Stimulated activated CD4-positive, alpha-beta T cell treated with anti-CD3 and anti-CD28 coated beads, Interleukin-4, amount 100 ng/mL, for 1 hour (primary cell): Measurements from ENCODE around the gene KDM4C.

Experiments
- DNase-seq: peaks from one replicate; pipeline ENCODE4 v3.0.0-alpha.2; 2020

Gene KDM4C

DNA sequence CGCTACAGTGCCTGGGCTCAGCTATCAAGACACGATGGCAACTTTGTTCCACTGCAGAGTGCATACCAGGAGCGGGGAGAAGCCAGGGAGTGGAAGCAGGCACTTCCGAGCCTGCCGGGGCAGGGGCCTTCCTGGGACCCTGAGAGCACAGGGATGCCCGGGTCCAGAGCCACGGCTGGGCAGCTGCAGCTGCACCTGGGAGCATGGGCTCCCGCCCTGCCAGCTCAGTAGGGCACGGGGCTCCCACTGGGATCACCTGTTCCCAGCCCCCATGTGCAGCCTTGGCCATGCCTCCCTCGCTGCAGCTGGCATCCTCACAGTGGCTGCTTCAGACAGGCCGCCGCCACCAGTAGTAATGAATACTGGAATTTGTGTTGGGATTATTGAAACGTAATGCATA, 391.5 kb downstream of the KDM4C start:
- DNase-seq, result no peak

DNA sequence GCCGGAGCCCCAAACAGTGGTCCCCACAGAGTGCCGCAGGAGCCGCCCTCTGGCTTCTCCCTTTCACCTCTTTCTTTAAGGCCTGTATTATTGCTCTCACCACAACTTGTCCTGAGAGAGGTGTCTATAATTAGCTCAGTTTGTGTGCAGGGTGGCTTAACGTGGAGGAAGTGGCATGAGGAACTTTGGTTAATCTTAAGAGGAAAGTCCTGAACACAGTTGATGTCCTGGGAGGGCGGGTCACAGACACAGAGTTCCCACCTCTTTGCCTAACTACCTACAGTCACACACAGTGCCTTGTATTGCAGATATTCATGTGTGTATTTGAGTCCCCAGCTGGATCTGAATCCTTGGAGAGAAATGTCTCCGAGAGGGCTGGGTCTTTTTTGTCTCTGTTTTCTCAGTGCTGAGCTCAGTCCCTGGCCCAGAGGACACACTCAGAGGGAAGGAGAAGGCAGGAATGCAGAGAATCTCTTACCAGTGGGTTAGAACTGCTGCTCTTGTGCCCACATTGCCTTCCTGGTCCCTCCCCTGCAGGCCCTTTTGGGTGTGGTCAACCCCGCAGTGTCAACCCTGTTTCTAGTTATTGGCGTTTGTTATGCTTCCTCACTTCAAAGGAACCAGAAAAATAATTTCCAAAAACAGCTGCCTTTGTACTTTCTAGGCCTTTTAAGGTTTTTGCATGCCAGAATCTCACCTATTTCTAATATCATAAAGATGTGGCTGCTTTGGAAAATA, 392.5 kb downstream of the KDM4C start:
- no peak for DNase-seq

DNA sequence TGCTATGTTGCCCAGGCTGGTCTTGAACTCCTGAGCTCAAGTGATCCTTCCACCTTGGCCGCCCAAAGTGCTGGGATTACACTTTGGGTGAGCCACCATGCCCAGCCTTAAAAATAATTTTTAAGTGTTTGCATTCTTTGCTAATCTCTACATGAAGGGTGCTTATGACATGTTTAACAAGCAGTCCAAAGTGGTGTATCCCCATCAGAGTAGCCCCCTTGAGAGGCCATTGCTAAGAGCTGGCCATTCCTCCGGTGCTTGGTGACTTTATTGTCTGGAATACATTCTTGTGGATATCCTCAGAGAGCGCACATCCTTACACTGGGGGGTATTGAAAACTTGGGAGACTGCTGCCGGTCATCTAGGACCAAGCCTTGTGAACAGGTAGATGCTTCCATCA, 395.4 kb downstream of the KDM4C start:
- no peak for DNase-seq

DNA sequence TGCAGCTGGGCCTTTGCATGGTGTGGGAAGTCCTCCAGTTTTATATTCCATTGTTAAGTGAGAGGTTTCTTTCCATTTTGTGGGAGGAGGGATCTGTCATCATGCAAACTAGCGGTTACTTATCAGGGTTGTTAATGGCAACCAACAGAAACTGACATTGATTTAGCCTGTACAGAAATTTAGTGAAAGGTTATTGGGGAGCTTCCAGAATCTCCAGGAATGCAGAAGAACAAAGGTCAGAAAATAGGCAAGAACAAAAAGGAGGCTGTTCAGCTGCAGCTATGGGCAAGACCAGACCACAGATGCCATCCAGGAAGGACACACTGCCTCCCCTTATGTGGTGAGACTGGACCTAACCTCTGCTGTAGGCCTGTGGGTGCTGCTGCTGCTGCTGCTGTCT, 395.8 kb downstream of the KDM4C start:
- DNase-seq, result no peak

DNA sequence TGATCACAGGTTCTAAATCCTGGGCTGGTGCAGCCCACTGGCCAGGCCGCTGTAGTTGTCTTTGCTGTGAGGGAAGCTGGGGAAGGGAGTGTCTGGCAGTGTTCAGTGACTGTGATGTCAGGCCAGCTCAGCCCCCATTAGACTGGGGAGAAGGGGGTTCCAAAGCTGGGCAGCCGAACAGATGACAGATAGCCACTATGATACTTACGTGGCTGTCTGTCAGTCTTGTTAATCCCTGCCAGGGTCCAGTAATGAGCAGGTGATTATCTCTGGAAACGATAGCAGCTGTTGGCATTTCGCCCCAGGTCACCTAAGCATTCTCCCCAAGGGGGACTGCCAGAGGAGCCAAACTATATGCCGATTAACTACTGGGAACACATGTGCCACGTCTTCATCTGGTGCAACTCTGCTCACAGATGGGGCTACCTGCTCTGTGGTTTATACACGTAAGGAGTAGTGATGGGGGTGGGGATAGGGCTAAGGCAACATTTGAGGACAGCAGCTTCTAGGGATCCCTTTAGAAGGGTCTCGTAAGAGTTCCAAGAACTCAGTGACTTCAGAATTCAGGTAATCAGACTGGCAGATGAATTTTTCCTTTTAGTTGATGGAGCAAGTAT, 396.3 kb downstream of the KDM4C start:
- no peak for DNase-seq

DNA sequence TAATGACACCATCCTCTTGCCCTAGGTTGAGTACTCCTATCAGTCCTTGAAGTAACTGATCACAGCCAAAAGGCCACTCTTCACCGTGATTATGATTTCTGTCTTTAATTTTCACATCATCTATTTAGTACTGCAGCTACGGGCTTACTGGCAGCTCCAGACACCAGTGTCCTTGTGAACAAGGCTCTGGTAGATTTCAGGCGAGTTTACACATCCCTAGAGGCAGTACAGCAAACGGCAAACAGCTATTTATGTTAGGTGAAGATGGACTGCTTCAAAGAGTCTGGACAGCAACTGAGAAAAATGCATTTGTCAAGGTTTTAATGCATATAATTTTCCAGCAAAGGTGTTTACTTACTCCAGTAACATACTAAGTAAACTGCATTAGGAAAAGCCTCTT, 396.9 kb downstream of the KDM4C start:
- DNase-seq, result no peak

DNA sequence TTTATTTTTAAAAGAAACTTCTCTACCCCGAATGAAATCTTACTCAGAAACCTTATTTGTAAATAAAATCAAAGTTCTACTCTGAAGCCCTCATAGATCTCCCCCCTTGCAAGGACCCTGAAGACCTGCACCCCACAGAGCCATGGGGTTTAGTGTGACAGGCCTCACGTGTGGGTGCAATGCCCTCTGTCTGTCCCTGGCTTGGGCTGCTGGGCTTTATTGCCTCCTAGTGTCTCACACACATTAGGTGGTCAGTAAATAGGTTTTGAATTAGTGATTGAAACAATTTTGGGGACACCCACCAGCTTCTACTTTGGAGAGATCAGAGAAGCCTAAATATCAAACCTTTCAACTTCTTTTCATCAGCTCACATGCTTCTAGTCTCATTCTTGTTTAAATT, 403.7 kb downstream of the KDM4C start:
- no peak for DNase-seq

DNA sequence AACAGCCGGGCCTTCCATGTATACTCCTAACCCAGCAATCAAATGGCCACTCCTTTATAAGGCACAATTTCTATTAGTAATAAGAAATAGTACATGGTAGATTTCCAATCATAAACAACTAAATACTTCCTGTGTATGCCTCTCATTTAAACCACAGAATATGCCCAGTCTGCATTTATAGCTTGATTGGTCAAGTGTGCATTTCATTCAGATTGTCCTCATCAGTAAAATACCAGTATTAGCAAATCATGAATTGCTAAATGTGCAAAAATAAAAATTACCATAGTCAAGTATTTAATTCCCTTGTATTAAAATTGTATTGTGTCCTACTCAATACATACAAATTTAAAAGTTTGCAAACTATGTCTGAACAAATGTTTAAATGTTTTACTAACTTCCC, 406.2 kb downstream of the KDM4C start:
- DNase-seq, result no peak

DNA sequence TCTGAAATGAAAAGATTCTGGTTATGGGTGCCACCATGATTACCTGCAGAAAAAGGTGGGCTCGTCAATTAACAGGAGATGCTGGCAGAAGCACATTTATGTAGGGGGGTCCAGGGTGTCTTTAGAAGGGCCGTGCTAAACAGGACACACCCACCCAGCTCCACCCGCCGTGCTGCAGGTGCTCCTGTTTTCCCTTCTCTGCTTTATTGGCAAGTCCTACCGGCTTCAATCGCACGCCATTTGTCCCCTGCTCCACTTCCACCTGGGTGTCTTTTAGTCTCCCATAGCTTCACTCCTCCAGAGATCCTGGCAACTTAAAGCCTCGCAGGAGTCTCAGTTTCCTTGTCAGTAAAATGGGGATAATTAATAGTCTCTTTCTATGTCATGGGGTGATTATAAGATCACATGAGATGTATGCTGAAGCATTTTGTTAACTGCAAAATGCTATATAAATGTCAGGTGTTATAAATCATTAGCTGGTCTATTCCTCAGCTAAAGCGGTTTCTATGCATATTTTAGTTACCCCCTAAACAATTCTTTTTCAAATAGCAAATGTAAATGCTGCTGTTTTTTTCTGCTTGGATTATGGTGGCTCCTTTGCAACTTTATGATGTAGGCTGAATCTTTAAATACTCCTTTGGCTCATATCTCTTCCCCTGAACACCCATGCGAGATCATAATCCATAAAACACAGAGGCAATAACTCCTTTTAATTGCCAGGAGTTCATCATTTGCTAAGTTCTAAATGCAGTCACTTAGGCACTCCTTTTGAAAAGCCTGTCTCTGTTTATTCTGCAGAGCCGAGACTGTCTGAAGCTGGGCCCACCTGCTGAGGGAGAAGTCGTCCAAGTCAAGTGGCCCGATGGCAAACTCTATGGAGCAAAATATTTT, 406.9 kb downstream of the KDM4C start:
- DNase-seq, result no peak

DNA sequence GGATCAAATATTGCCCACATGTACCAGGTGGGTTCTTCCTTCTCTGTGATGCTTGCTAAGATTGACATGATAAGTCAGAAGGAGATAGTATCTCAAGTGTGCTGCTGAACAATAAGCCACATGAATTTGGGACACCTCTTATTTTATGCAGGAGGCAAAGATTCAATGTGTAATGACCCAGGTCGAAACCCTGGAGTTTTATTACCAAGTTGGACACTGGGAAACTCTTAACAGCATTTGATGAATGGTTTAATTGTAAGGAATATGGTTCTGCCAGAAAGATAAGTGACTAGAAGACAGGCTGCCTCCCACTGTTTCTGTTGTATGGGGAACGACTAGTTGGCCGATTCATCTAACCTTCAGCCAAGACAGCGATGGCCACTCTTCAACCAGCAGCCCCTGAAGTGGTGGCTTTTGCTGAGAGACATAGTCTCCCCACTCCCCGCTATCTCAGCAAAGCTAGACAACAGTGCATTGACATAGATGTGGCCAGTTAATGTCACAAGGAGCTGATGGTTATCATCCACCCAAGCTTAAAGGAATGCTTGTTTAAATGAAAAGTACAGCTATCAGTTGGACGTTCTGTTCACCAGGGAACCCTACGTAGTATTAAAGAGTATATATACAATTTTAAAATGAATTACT, 407.7 kb downstream of the KDM4C start:
- no peak for DNase-seq

DNA sequence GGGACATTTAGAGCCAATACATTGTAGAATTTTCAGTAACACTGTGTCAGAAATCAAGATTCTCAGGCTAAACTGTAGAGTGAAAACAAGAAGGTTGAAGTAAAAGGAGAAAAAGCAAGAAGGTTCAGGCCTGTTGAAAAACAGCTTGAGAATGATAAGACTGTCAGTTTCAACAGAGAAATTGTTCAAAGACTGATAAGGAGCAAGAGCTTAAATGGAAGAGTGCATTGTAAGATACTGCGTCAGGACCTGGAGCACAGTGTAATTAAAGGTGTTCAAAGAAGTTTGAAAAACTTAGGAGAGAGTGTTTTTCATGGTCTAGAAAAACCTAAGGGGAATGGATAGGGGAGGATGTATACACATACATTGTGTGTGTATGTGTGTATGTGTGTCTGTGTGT, 408.3 kb downstream of the KDM4C start:
- DNase-seq, result no peak

DNA sequence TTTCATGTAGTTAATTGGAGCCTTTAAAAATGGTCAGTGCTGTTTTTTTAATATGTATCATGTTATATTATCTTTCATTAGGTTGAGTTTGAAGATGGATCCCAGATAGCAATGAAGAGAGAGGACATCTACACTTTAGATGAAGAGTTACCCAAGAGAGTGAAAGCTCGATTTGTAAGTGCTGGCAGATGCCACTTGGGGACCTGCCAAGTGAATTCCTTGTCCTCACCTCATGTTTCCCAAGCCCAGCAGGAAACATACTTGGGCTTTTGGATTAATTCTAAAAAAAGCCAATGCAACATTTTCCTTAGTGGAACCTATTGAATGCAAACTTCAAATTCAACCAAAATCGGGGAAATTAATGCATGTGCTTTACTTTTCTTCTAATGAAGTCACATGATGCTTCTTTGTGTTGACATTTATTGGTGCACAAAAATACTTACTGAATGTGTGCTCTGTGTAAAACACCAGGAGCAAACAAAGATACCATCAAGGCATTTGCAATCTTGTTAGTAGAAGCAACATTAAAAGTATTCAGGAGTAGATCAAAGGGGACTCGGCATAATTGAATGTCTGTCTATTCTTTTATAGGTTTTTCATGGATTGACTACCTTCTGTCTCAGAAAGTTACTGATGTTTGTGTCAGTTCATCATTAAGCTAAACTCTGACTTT, 412.1 kb downstream of the KDM4C start:
- no peak for DNase-seq

DNA sequence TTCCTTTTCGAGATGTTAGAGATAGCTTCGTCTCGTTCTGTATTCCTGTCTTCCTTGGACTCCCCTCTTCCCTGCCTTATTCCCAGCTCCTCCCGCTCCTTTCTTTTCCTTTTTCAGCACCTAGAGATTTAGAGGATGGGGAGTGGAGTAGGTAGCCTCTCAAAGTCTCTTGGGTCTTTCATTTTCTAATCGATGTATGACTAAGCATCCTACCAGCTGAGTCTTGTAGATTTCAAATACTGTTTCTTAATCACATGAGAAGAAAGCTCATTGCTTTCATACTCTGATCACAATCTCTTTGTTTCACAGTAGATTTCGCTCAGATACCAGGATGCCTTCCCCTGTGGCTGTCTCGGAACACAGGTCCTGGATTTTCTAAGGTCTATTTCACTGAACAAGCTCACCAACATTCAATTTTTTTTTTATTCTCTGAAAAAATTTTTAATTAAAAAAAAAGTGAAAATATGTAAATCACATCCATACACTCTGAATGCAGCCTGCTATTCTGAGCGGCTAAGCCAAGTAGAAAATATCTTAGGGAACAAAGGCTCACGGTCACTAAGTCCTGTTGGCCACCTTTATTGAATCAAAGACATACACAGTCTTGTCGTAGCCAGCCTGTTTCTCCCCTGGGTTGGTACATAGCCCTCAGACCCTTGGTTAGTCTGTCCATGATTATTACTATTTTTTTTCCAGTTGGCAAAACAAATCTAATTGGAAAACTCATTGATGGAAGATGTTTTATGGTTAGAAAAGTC, 413.8 kb downstream of the KDM4C start:
- DNase-seq, result no peak

DNA sequence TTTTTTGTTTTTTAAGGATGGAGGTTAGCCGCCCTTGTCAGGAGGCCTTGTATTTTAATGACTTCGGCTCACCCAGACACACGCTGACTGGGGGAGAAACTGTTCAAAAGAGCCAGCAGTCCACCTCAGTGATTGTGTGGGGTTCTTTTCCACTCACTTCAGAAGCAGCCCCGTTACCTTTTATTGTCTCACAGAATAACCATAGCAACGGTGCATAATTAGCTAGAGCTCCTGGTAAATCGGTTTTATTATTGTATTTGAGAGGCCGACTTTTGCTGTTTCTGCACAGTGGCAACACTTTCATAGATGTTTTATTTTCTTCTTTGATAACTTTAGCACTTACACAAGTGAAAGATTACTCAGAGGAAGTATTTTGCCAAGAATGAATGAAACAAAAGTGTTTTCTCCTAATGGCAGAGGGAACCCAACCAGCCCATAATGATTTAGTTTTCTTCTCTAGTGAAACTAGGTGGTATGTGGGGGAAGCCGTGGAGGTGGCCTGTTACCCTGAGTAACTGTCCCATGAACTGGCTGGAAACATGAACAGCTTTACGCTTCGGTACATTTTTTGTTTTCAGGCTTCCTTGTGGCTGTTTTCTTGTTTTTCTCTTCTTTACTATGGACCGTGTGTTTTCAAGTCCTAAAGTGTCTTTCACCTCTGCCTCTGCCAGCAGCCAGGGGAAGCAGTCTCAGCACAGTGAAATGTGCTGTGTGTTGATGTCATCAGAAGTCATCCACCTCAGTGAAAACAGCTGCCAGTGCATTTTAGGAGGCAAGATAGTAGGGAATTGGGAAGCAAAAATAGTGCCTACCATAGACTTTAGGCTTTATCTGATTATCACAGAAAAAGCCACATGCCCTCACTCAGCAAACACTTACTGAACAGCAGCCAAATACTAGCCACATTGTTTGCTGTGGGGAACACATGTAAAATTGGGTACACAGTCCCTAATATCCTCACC, 414.7 kb downstream of the KDM4C start:
- no peak for DNase-seq

DNA sequence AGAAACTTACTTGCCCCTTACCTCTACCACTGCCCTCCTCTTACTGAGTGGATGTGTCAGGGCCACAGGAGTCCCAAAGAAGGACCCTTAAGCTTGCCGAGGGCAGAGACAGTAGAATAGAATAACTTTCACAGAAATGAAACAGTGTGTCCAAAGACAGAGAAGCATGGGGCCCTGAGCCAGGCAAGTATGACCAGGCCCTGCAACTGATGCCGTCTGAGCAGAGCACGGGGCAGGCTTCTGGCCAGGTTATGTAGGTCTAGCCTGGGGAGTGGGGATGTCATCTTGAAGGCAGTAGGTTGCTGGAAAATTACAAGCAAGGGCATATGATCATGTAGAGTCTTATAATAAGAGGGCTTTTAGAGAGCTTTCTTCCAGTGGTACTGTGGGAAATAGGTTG, 415.4 kb downstream of the KDM4C start:
- DNase-seq, result no peak

DNA sequence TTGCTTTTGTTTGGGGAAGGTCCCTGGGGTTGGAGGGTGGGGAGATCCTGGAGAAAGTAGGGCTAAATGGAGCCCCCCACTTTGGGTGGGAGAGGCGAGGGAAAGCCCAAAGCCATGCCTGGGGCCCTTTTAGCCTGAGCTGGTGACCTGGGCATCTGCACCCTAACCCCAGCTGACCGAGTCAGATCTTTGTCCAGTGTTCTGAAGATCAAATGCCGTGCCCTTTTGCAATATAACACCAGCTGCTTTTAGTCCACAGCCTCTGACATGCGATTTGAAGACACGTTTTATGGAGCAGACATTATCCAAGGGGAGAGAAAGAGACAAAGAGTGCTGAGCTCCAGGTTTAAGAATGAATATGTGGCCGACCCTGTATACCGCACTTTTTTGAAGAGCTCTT, 416.5 kb downstream of the KDM4C start:
- no peak for DNase-seq

DNA sequence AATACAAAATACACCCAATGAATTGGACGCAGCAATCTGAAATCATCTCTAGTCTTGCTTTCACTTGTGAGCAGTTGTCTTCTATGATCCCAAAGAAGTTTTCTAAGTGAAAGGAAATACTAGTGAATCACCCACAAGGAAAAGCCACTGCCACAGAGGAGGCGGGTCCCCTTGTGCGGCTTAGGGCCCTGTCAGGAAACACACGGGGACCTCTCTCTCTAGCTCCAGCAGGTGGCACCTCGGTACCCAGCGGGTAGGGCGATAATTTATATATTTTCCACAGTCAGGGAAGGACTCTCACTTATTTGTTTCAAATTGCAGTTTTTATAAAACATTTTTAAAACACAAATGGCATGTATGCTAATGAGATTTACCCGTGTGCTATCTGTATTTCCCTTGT, 417.1 kb downstream of the KDM4C start:
- DNase-seq, result no peak

DNA sequence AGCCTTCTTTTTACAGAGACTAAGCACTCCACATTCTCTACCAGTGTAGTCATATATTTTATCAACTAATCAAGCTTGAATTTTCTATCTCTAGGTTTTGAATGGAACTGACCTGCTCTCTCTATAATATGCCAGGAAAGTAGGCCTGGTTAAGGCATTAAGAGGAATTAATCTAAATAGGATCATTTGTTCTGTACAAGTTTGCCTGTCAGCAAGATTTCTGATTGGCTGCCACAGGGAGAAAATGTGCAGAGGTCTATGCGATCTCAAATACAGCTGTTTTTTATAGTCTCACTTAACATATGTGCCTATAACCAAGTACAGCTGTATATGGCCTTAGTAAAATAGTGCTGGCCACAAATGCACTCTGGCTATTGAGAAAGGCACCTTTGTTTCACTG, 418.8 kb downstream of the KDM4C start:
- no peak for DNase-seq

DNA sequence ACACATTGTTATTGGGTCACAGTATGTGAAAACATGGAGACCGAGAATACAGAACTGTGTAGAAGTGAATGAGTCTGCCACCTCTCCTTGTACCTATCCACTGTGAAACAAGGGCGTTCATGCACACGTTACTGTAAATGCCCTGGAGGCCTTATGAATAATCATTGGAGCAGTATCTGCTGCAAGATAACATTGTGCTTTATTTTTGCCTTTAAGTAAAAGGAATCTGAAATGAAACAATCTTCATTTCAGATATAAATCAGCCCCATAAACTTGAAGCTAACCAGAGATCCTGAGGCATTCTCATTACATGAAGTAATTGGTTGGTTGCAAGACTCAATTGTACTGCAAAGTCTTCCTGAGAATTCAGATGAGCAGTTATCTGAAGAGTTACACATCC, 419.6 kb downstream of the KDM4C start:
- no peak for DNase-seq

DNA sequence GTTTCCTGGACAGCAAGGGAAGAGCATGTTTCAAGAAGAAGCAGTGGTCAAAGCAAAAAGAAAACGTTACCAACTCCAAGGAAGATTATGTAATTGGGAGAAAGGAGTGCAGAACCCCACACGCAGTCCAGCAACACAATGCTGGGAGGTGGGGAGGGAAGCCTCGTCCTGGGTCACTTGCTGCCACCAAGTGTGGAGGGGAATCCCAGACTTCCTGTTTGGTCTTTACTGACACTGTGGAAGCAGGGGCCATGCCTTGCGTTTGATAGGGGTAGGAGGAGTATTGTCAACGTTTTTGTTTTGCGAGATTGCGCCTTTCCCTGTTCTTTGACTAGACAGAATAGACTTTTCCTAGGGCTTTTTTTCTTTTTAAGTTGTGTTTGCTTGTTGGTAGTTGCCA, 421.0 kb downstream of the KDM4C start:
- DNase-seq, result no peak

DNA sequence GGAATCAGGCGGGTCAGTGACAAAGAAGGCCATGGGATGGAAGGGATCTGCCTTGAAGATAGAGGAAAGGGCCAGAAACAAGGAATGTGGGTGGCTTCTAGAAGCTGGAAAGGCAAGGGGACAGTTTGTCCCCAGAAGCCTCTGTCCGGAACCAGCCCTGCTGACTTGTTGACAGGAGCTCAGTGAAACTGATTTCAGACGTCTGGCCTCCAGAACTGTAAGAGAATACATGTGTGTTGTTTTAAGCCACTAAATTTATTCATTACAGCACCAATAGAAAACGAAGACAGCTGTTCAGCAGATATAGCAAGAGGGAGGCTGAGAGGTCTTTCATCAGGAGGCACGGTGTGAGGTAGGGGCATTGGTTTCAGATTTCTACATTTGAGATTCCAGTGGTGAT, 422.5 kb downstream of the KDM4C start:
- no peak for DNase-seq
